ENCODE results near the gene EFCC1. TPM values are rescaled to one million over a fixed set of nuclear protein-coding genes. Genes with fewer than 3 reads are reported as not detected.

The EFCC1 gene
- total RNA-seq, 1 donor from 2014 or later: 1.5 TPM

DNA sequence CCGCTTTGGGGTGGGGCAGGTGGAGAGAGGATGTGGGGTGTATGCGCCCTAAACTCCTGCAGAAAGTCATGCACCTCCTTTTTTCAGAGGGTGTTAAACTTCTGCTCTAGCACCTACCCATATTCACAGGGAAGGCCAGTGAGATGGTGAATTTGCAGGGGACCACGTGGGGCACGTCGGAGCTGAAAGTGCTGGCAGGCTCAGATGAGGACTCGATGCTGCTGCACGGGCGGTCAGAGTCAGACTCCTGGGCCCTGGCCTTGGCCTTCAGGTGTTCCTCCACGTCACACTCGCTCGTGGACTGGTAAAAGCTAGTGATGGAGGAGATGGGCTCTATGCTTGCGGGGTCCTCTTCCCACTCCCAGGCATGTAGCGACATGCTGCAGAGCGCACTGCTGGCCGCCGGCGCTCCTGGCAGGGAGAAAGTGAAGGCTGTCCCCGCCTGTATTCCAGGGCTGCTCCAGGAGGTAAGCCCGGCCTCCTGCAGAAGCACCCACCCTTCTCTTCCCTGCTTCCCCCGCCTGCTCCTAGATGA lies 8.1 kb upstream of the EFCC1 start:
- no peak overlapping the region for H3K27ac ChIP-seq (replicated peaks)
- peak overlapping the region; percentile 70 for H3K4me3 ChIP-seq
- no peaks in the 10 kb centered on the region for H3K27me3 ChIP-seq (ENCODE audit: low read depth)
- intact Hi-C loops (cut with micrococcal nuclease): no loop called here
- no peaks in the 10 kb centered on the region for H3K36me3 ChIP-seq
- H3K9me3 ChIP-seq (replicated peaks): no peaks in the 10 kb centered on the region
- H3K4me1 ChIP-seq: peaks cover 17% of the 10 kb centered on the region
- no peak for DNase-seq
- TF ChIP-seq, protein P1, sequence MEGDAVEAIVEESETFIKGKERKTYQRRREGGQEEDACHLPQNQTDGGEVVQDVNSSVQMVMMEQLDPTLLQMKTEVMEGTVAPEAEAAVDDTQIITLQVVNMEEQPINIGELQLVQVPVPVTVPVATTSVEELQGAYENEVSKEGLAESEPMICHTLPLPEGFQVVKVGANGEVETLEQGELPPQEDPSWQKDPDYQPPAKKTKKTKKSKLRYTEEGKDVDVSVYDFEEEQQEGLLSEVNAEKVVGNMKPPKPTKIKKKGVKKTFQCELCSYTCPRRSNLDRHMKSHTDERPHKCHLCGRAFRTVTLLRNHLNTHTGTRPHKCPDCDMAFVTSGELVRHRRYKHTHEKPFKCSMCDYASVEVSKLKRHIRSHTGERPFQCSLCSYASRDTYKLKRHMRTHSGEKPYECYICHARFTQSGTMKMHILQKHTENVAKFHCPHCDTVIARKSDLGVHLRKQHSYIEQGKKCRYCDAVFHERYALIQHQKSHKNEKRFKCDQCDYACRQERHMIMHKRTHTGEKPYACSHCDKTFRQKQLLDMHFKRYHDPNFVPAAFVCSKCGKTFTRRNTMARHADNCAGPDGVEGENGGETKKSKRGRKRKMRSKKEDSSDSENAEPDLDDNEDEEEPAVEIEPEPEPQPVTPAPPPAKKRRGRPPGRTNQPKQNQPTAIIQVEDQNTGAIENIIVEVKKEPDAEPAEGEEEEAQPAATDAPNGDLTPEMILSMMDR (IDR thresholded peaks at IDR 0.05; ENCODE audit: borderline replicate concordance): no peak

DNA sequence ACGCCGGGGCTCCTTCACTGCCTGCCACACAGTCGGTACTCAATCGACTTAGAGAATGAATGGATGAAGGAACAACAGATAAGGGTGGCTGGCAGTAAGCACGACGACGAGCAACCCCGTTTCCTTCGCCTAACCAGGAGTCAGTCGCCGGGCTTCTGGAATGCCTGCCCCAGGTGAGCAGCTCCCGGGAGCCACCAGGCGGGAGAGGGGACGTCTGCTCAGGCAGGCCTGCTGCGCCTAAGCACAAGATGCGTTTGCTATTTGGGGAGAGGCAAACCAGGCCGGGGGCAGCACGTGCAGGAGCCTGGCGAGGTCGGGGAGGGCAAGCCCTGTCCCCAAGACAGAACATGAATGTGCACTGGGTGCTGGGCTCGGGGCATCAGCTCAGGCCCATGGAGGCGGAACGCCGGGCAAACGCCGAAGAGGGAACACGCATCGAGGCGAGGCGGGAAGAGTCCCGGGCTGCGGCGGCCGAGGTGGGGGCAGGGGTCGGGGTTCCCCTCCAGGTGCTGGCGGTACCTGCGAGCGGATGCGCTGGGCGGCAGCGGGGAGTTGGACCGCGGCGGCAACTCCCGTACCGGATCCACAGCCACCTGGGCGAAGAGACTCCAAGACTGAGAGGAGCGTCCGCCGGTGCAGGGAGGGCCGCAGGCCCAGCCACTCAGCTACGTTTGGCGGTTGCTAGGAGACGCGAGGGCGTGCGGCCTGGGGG lies 7.5 kb upstream of the EFCC1 start, which contains the start of gene CFAP92:
Gene CFAP92, minus strand, starts transcription at position 616 of the 712 bp plus-strand sequence. CDS start 772 bp downstream, outside the sequence.
- peaks cover 17% of the 10 kb centered on the region for H3K4me1 ChIP-seq
- peak within 1 kb of the TSS; percentile 70 for H3K4me3 ChIP-seq
- no peaks in the 10 kb centered on the region for H3K27me3 ChIP-seq (ENCODE audit: low read depth)
- H3K9me3 ChIP-seq (replicated peaks): no peaks in the 10 kb centered on the region
- peak; percentile 89 for DNase-seq
- H3K27ac ChIP-seq (replicated peaks): no peak within 1 kb of the TSS
- intact Hi-C loops (cut with micrococcal nuclease): no loop called here
- H3K36me3 ChIP-seq: no peaks in the 10 kb centered on the region
- TF ChIP-seq, protein P1 (IDR thresholded peaks at IDR 0.05; ENCODE audit: borderline replicate concordance): no peak

DNA sequence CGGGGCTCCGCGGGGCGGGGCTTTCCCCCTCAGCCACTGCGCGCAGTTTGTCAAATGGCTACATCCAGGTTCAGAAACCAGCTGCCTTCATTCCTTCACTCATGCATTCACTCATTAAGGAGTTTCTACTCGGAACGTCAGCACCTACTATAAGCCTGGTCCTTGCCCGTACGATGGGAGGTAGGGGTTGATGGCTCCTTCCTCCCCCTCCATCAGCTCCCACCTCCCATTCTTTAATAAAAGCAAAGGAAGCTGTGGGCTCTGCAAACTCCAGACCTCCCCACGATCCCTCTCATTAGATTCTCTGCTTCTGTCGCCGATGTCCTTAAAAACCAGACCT lies 7.0 kb upstream of the EFCC1 start:
- Histone ChIP-seq H3K36me3 (no peaks in the 10 kb centered on the region), H3K27me3 (ENCODE audit: low read depth) (no peaks in the 10 kb centered on the region), H3K4me1 (peaks cover 17% of the 10 kb centered on the region), H3K9me3 (replicated peaks) (no peaks in the 10 kb centered on the region), H3K27ac (replicated peaks) (no peak overlapping the region), H3K4me3 (peak overlapping the region; percentile 70)
- TF ChIP-seq, protein P1 (IDR thresholded peaks at IDR 0.05; ENCODE audit: borderline replicate concordance): no peak
- intact Hi-C loops (cut with micrococcal nuclease): no loop called here
- no peak for DNase-seq

DNA sequence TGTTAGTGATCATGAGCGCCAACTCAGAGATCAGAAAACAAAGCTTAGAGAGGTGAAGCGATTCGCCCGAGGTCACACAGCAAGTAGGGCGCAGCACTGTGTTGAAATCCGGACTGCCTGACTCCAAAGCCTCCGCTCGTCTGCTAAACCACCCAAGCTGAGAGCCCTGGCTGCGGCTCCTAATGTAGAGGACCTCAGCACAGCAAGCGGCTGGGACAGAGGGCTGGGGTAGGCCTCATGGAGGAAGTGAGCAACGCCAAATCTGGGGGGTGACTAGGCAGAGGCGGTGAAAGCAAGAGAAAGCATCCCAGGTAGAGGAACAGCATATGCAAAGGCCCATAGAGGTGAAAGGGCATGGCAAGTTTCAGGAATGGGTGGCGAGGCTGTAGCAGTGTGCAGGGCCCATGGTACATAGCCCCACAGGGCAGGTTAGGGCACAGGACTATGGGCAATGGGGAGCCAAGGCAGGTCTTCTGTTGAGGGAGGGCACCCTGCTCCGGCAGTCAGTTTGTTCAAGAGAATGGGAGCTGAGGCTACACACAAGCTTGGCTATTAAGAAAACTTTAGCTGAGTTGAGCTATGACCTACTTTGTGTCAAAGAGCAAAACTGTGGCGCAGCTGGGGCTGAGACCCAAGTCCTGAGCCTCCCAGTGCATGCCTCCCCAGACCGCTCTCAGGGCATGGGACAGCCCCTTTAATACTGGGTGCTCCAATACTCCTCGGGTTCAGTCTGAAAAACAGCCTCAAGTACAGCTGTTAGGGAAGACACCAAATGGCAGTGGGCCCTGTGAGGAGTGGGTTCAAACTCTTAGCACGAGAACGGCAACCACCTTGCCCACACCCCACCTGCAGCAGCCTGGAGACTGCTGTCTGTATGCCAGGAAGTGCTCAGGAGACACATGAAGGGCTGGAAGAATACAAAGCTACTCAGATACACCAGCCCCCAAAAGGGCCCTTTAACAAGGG lies 6.2 kb upstream of the EFCC1 start:
- Histone ChIP-seq H3K27me3 (ENCODE audit: low read depth) (no peaks in the 10 kb centered on the region), H3K36me3 (no peaks in the 10 kb centered on the region), H3K27ac (replicated peaks) (no peak overlapping the region), H3K9me3 (replicated peaks) (no peaks in the 10 kb centered on the region), H3K4me1 (peaks cover 17% of the 10 kb centered on the region), H3K4me3 (peak overlapping the region; percentile 70)
- intact Hi-C loops (cut with micrococcal nuclease): no loop called here
- TF ChIP-seq, protein P1 (IDR thresholded peaks at IDR 0.05; ENCODE audit: borderline replicate concordance): no peak
- no peak for DNase-seq

DNA sequence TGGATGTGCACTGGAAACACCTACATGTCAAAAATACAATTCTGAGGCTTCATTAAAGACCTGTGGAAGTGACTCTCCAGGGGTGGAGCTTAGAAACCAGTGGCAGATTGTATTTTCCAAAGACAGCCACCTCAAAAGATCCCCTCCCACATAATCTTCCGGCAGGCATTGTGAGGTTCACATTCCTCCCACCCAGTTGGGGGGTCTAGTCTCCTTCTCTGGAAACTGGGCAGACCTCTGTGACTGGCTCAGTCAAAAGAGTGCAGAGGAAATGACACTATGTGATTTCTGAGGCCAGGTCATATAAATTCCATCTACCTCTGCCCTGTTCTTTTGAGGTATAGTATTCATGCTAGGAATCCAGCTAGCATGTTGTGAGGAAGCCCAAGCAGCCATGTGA lies 5.4 kb upstream of the EFCC1 start:
- no peak for DNase-seq
- intact Hi-C loops (cut with micrococcal nuclease): no loop called here
- Histone ChIP-seq H3K4me3 (no peak overlapping the region), H3K27ac (replicated peaks) (no peak overlapping the region), H3K4me1 (peaks cover 20% of the 10 kb centered on the region), H3K27me3 (ENCODE audit: low read depth) (peaks cover 2% of the 10 kb centered on the region), H3K9me3 (replicated peaks) (no peaks in the 10 kb centered on the region), H3K36me3 (no peaks in the 10 kb centered on the region)
- TF ChIP-seq, protein P1 (IDR thresholded peaks at IDR 0.05; ENCODE audit: borderline replicate concordance): no peak
